ENCODE results near the gene FUBP1. TPM values are rescaled to one million over a fixed set of nuclear protein-coding genes. Genes with fewer than 3 reads are reported as not detected.
"Not testable (repeated sequence)": the region's sequence is repeated elsewhere in the genome, so short reads cannot be mapped to it uniquely, and the experiment has no call there.

The FUBP1 gene
- total RNA-seq, 1 donor from 2014 or later: 288 TPM

DNA sequence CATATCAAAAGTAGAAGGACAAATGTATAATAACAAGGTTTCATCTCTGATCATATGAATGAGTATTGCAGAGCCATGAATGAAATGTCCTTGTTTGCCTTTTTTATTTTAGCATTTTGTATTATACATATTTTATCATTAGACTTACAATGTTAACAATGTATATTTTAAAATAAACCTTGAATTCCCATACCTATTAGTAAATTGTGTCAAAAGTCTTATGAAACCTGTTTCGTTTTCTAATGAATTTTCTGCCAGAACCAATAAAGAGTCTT is 26.5 kb upstream of the FUBP1 start:
- H3K36me3 Mint-ChIP-seq: no peaks in the 10 kb centered on the region
- TF ChIP-seq, protein P1, sequence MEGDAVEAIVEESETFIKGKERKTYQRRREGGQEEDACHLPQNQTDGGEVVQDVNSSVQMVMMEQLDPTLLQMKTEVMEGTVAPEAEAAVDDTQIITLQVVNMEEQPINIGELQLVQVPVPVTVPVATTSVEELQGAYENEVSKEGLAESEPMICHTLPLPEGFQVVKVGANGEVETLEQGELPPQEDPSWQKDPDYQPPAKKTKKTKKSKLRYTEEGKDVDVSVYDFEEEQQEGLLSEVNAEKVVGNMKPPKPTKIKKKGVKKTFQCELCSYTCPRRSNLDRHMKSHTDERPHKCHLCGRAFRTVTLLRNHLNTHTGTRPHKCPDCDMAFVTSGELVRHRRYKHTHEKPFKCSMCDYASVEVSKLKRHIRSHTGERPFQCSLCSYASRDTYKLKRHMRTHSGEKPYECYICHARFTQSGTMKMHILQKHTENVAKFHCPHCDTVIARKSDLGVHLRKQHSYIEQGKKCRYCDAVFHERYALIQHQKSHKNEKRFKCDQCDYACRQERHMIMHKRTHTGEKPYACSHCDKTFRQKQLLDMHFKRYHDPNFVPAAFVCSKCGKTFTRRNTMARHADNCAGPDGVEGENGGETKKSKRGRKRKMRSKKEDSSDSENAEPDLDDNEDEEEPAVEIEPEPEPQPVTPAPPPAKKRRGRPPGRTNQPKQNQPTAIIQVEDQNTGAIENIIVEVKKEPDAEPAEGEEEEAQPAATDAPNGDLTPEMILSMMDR (IDR thresholded peaks at IDR 0.05; ENCODE audit: unreplicated experiment): no peak
- no peaks in the 10 kb centered on the region for H3K9me3 Mint-ChIP-seq
- H3K27ac Mint-ChIP-seq: peak overlapping the region; percentile 99
- H3K4me3 Mint-ChIP-seq: peak overlapping the region; percentile 82
- H3K27me3 Mint-ChIP-seq (ENCODE audit: low read depth): no peaks in the 10 kb centered on the region
- H3K4me1 Mint-ChIP-seq: peaks cover 36% of the 10 kb centered on the region
- no peak for DNase-seq (ENCODE audit: low spot score in 2 of 2, unreplicated experiment in 2 of 2)

GRCh38 chr1:78004719-78005447 is 26.0 kb upstream of the FUBP1 start, which contains the start of gene DNAJB4:
TSS of gene DNAJB4 (plus strand) at chr1:78004939. CDS start at chr1:78005111, 172 bp downstream.
- peak in 1 of 2 experiments; percentile 42 for DNase-seq (ENCODE audit: low spot score in 2 of 2, unreplicated experiment in 2 of 2)
- Mint-ChIP-seq H3K4me3 (peak within 1 kb of the TSS; percentile 82), H3K27ac (peak within 1 kb of the TSS; percentile 99)

GRCh38 chr1:78003882-78004718 is 25.2 kb upstream of the FUBP1 start:
- Mint-ChIP-seq H3K4me3 (peak overlapping the region; percentile 82), H3K9me3 (no peaks in the 10 kb centered on the region), H3K27me3 (ENCODE audit: low read depth) (no peaks in the 10 kb centered on the region), H3K36me3 (no peaks in the 10 kb centered on the region), H3K27ac (peak overlapping the region; percentile 99), H3K4me1 (peaks cover 29% of the 10 kb centered on the region)
- TF ChIP-seq, protein P1 (IDR thresholded peaks at IDR 0.05; ENCODE audit: unreplicated experiment): no peak
- peak in 1 of 2 experiments; percentile 52 for DNase-seq (ENCODE audit: low spot score in 2 of 2, unreplicated experiment in 2 of 2)

More at GRCh38 chr1:78004719-78005447, 26.0 kb upstream of the FUBP1 start, which contains the start of gene DNAJB4:
- Mint-ChIP-seq H3K36me3 (no peaks in the 10 kb centered on the region), H3K27me3 (ENCODE audit: low read depth) (no peaks in the 10 kb centered on the region), H3K4me1 (peaks cover 34% of the 10 kb centered on the region), H3K9me3 (no peaks in the 10 kb centered on the region)
- TF ChIP-seq, protein P1 (IDR thresholded peaks at IDR 0.05; ENCODE audit: unreplicated experiment): no peak

- no peak for DNase-seq (ENCODE audit: low spot score in 2 of 2, unreplicated experiment in 2 of 2)
- TF ChIP-seq, protein P1 (IDR thresholded peaks at IDR 0.05; ENCODE audit: unreplicated experiment): no peak
- Mint-ChIP-seq H3K36me3 (no peaks in the 10 kb centered on the region), H3K4me3 (peak overlapping the region; percentile 10), H3K27me3 (ENCODE audit: low read depth) (no peaks in the 10 kb centered on the region), H3K27ac (peak overlapping the region; percentile 84), H3K4me1 (peaks cover 25% of the 10 kb centered on the region), H3K9me3 (no peaks in the 10 kb centered on the region)
Measured at GRCh38 chr1:78003070-78003746, 24.3 kb upstream of the FUBP1 start.

- not testable (repeated sequence) for H3K4me3 Mint-ChIP-seq; H3K36me3 Mint-ChIP-seq; DNase-seq (ENCODE audit: low spot score in 2 of 2, unreplicated experiment in 2 of 2); H3K27me3 Mint-ChIP-seq (ENCODE audit: low read depth); H3K9me3 Mint-ChIP-seq; H3K27ac Mint-ChIP-seq
- peaks cover 14% of the 10 kb centered on the region for H3K4me1 Mint-ChIP-seq
Measured at GRCh38 chr1:78000536-78000935, 21.7 kb upstream of the FUBP1 start.
